CD14-positive monocyte (primary cell): ENCODE results near the gene GNG4. TPM values are rescaled to one million over a fixed set of nuclear protein-coding genes. Genes with fewer than 3 reads are reported as not detected.
"Not testable (repeated sequence)": the region's sequence is repeated elsewhere in the genome, so short reads cannot be mapped to it uniquely, and the experiment has no call there.

Experiments used
- DNase-seq, 3 donors: peaks; one replicate each; pipeline ENCODE4 v3.0.0-alpha.2; 2011 to 2022
- H2AFZ ChIP-seq: 2 replicates; pipeline ENCODE4 v1.6.0; 2012; ENCODE audit warnings: mild to moderate bottlenecking, low read depth, low read length, inconsistent platforms; ENCODE audit not compliant: insufficient read depth, poor library complexity, severe bottlenecking
- H3K27ac ChIP-seq, 2 donors: 1 replicate in 1 of 2; 2 replicates in 1 of 2; pipeline ENCODE4 v1.5.1; 2012 to 2013; ENCODE audit warnings: low read length in 2 of 2, control low read depth in 1 of 2, inconsistent platforms in 1 of 2, low read depth in 1 of 2, mild to moderate bottlenecking in 1 of 2
- H3K27me3 ChIP-seq, 2 donors: one replicate each; pipeline versions ENCODE4 v1.6.0 to v1.6.1; 2011 to 2013; ENCODE audit warnings: low read length in 2 of 2; ENCODE audit not compliant: control insufficient read depth in 2 of 2, insufficient read depth in 2 of 2
- H3K36me3 ChIP-seq, 2 donors: replicated peaks in 1 of 2; 1 replicate in 1 of 2; 2 replicates in 1 of 2; pipeline versions ENCODE4 v1.5.1 to v1.6.1; 2012 to 2013; ENCODE audit warnings: low read length in 2 of 2, control low read depth in 1 of 2, inconsistent platforms in 1 of 2, mild to moderate bottlenecking in 1 of 2; ENCODE audit not compliant: insufficient read depth in 2 of 2, control insufficient read depth in 1 of 2
- H3K4me1 ChIP-seq, 2 donors: 1 replicate in 1 of 2; 2 replicates in 1 of 2; pipeline versions ENCODE4 v1.5.1 to v1.6.1; 2012 to 2013; ENCODE audit warnings: low read length in 2 of 2, control low read depth in 1 of 2, inconsistent platforms in 1 of 2, mild to moderate bottlenecking in 1 of 2, moderate library complexity in 1 of 2; ENCODE audit not compliant: insufficient read depth in 2 of 2, control insufficient read depth in 1 of 2
- H3K4me2 ChIP-seq: replicated peaks from 2 replicates; pipeline ENCODE3; 2012; ENCODE audit warnings: low read length, moderate library complexity, mild to moderate bottlenecking; ENCODE audit not compliant: poor library complexity, severe bottlenecking; ENCODE audit errors: extremely low read depth
- H3K4me3 ChIP-seq, 3 experiments: fragments of 200-600 bp in 1 of 3; sonication (generic) in 1 of 3; replicated peaks in 1 of 3; 1 replicate in 2 of 3; 2 replicates in 1 of 3; pipeline ENCODE4 v1.5.1; 2011 to 2013; ENCODE audit warnings: low read length in 3 of 3, mild to moderate bottlenecking in 3 of 3, control low read depth in 2 of 3, low read depth in 2 of 3, inconsistent platforms in 1 of 3, moderate library complexity in 1 of 3
- H3K79me2 ChIP-seq: 2 replicates; pipeline ENCODE4 v1.6.0; 2012; ENCODE audit warnings: mild to moderate bottlenecking, control low read depth, inconsistent platforms, low read length, moderate library complexity; ENCODE audit not compliant: insufficient read depth
- H3K9ac ChIP-seq: 2 replicates; pipeline ENCODE4 v1.6.0; 2017; ENCODE audit warnings: low read length, mild to moderate bottlenecking; ENCODE audit not compliant: insufficient read depth, poor library complexity, severe bottlenecking
- H3K9me3 ChIP-seq, 2 donors: replicated peaks in 1 of 2; 1 replicate in 1 of 2; 2 replicates in 1 of 2; pipeline versions ENCODE4 v1.5.1 to v1.6.1; 2012 to 2013; ENCODE audit warnings: low read length in 2 of 2, control low read depth in 1 of 2; ENCODE audit not compliant: control insufficient read depth in 1 of 2, insufficient read depth in 1 of 2
- H4K20me1 ChIP-seq: 2 replicates; pipeline ENCODE4 v1.6.0; 2012; ENCODE audit warnings: mild to moderate bottlenecking, low read length, control low read depth, moderate library complexity; ENCODE audit not compliant: insufficient read depth
- H3K27ac Mint-ChIP-seq, 7 donors: one replicate each; pipeline ENCODE4 v1.8.0; 2020; ENCODE audit warnings: mild to moderate bottlenecking in 7 of 7, mixed read lengths in 7 of 7, moderate library complexity in 6 of 7, inconsistent platforms in 2 of 7
- H3K27me3 Mint-ChIP-seq, 3 donors: one replicate each; pipeline ENCODE4 v1.8.0; 2021 to 2022; ENCODE audit warnings: low read depth in 3 of 3, mild to moderate bottlenecking in 3 of 3, mixed read lengths in 3 of 3, moderate library complexity in 3 of 3, inconsistent platforms in 1 of 3
- H3K36me3 Mint-ChIP-seq, 2 donors: one replicate each; pipeline ENCODE4 v1.8.0; 2020; ENCODE audit warnings: mixed read lengths in 2 of 2, inconsistent platforms in 1 of 2, mild to moderate bottlenecking in 1 of 2
- H3K4me1 Mint-ChIP-seq: one replicate; pipeline ENCODE4 v1.8.0; 2020; ENCODE audit warnings: mild to moderate bottlenecking, mixed read lengths
- H3K4me3 Mint-ChIP-seq, 2 donors: one replicate each; pipeline ENCODE4 v1.8.0; 2020; ENCODE audit warnings: mild to moderate bottlenecking in 2 of 2, mixed read lengths in 2 of 2, moderate library complexity in 1 of 2
- H3K9me3 Mint-ChIP-seq, 7 donors: one replicate each; pipeline ENCODE4 v1.8.0; 2020 to 2022; ENCODE audit warnings: mixed read lengths in 7 of 7, mild to moderate bottlenecking in 6 of 7, moderate library complexity in 6 of 7, inconsistent platforms in 2 of 7
- CTCF ChIP-seq: fragments of 200-600 bp; IDR thresholded peaks from one replicate; pipeline ENCODE4 v1.8.0; 2022; ENCODE audit warnings: antibody characterized with exemption, mild to moderate bottlenecking
- WGBS: methylation state at CpG from one replicate; pipeline ENCODE4 v1.1.5; 2013; ENCODE audit warnings: missing lambda C conversion rate; ENCODE audit not compliant: insufficient coverage; 5-methylcytosine and 5-hydroxymethylcytosine counted together
- intact Hi-C, 2 donors: fragments of 100-400 bp; cut with micrococcal nuclease; formaldehyde crosslinking; loops; one replicate each; pipeline versions ENCODE4 v1.15.0 to v1.15.1; 2023
- polyA plus RNA-seq, 3 donors: library from polyadenylated mRNA; depleted of rRNA in 1 of 3; unstranded in 2 of 3; stranded (reverse) in 1 of 3; fragments of 300-500 nt in 2 of 3; fragments of >200 nt in 1 of 3; fragmentation: Illumina TruSeq in 2 of 3; gene quantifications; 1 replicate in 2 of 3; 2 replicates in 1 of 3; pipeline ENCODE4 v1.2.3, GENCODE V29; 2012 to 2021

GNG4 gene
- polyA plus RNA-seq, 3 donors = not detected

- Histone ChIP-seq H3K79me2 (no peaks in the 10 kb centered on the region), H3K27ac (no peak overlapping the region), H3K4me3 (no peak overlapping the region), H3K27me3 (no peaks in the 10 kb centered on the region), H3K9ac (no peak overlapping the region), H3K36me3 (no peaks in the 10 kb centered on the region), H3K4me2 (no peak overlapping the region), H3K9me3 (no peaks in the 10 kb centered on the region), H4K20me1 (no peaks in the 10 kb centered on the region), H2AFZ (no peak overlapping the region), H3K4me1 (peaks cover 0 to 3% of the 10 kb centered on the region in 2 donors)
- Mint-ChIP-seq H3K27ac (no peak overlapping the region), H3K36me3 (no peaks in the 10 kb centered on the region), H3K27me3 (peaks cover 0 to 3% (median 2%) of the 10 kb centered on the region in 3 donors), H3K9me3 (peaks cover 0 to 2% (median 0%) of the 10 kb centered on the region in 7 donors), H3K4me1 (peaks cover 8% of the 10 kb centered on the region), H3K4me3 (no peak overlapping the region)
- TF ChIP-seq CTCF = no peak
- intact Hi-C loops = no loop called here
- WGBS = 78% methylated on average over 6 of the region's 6 CpGs
- no peak for DNase-seq
These were observed 74.0 kb downstream of the GNG4 start for GRCh38 chr1:235575597-235575996.

GRCh38 chr1:235573880-235574279, 75.7 kb downstream of the GNG4 start:
- Histone ChIP-seq H2AFZ (no peak overlapping the region), H3K4me3 (no peak overlapping the region), H3K27ac (no peak overlapping the region), H3K79me2 (no peaks in the 10 kb centered on the region), H3K27me3 (no peaks in the 10 kb centered on the region), H3K9me3 (no peaks in the 10 kb centered on the region), H3K9ac (no peak overlapping the region), H4K20me1 (no peaks in the 10 kb centered on the region), H3K36me3 (no peaks in the 10 kb centered on the region), H3K4me1 (peaks cover under 1 to 5% of the 10 kb centered on the region in 2 donors), H3K4me2 (no peak overlapping the region)
- intact Hi-C loops = no loop called here
- no peak for TF ChIP-seq CTCF
- H3K27ac Mint-ChIP-seq = no peak overlapping the region
- H3K9me3 Mint-ChIP-seq = peaks cover 0 to 1% (median 0%) of the 10 kb centered on the region in 7 donors
- peaks cover 15% of the 10 kb centered on the region for H3K4me1 Mint-ChIP-seq
- DNase-seq = no peak
- 100% methylated on average over 2 of the region's 2 CpGs for WGBS
- peaks cover 2 to 3% (median 3%) of the 10 kb centered on the region in 3 donors for H3K27me3 Mint-ChIP-seq
- no peak overlapping the region for H3K4me3 Mint-ChIP-seq
- H3K36me3 Mint-ChIP-seq = no peaks in the 10 kb centered on the region

- peaks cover 24% of the 10 kb centered on the region for H3K4me1 Mint-ChIP-seq
- intact Hi-C loops, H3K9me3 Mint-ChIP-seq, H3K27ac ChIP-seq, H3K36me3 Mint-ChIP-seq, H4K20me1 ChIP-seq, H3K36me3 ChIP-seq, H2AFZ ChIP-seq, H3K9ac ChIP-seq, H3K27me3 Mint-ChIP-seq, H3K4me3 ChIP-seq, H3K4me2 ChIP-seq, H3K79me2 ChIP-seq, H3K9me3 ChIP-seq, H3K27ac Mint-ChIP-seq, H3K27me3 ChIP-seq, H3K4me3 Mint-ChIP-seq, DNase-seq: not testable (repeated sequence)
- no CpG with 5 or more reads among the region's 5 CpGs for WGBS
- H3K4me1 ChIP-seq = peaks cover 9 to 14% of the 10 kb centered on the region in 2 donors
These were observed 76.6 kb downstream of the GNG4 start for GRCh38 chr1:235572971-235573370.
